Stomach (tissue), 9 donors: Measurements from ENCODE around the gene TBX4. TPM values are rescaled to one million over a fixed set of nuclear protein-coding genes. Genes with fewer than 3 reads are reported as not detected.
"Not testable (repeated sequence)": the region's sequence is repeated elsewhere in the genome, so short reads cannot be mapped to it uniquely, and the experiment has no call there.

Experiments used
- DNase-seq, 2 donors: peaks; one replicate each; pipeline versions ENCODE4 v3.0.0 to v3.0.0-alpha.2; 2013 to 2019
- H3K27ac ChIP-seq, 5 donors: fragments of 200-600 bp in 4 of 5; sonication (generic) in 4 of 5; one replicate each; pipeline ENCODE4 v1.5.1; 2013 to 2019; ENCODE audit warnings: mild to moderate bottlenecking in 1 of 5, moderate library complexity in 1 of 5
- H3K27me3 ChIP-seq, 3 donors: fragments of 200-600 bp; sonication (generic); one replicate each; pipeline ENCODE4 v1.5.1; 2017 to 2019; ENCODE audit warnings: mixed run types in 1 of 3
- H3K36me3 ChIP-seq, 4 donors: fragments of 200-600 bp; sonication (generic); 1 replicate in 3 of 4; 2 replicates in 1 of 4; pipeline ENCODE4 v1.5.1; 2016 to 2019
- H3K4me1 ChIP-seq, 4 donors: fragments of 200-600 bp; sonication (generic); one replicate each; pipeline ENCODE4 v1.5.1; 2016 to 2019
- H3K4me3 ChIP-seq, 4 donors: fragments of 200-600 bp; sonication (generic) in 3 of 4; one replicate each; pipeline ENCODE4 v1.5.1; 2016 to 2019; ENCODE audit warnings: mild to moderate bottlenecking in 1 of 4
- H3K9me3 ChIP-seq, 4 donors: fragments of 200-600 bp; sonication (generic); one replicate each; pipeline ENCODE4 v1.5.1; 2016 to 2019
- CTCF ChIP-seq, 7 experiments: fragments of 450-650 bp in 4 of 7; fragments of 200-600 bp in 3 of 7; sonication (generic) in 3 of 7; IDR thresholded peaks; one replicate each; pipeline ENCODE4 v1.5.1; 2016 to 2019; ENCODE audit warnings: antibody characterized with exemption in 7 of 7, control low read depth in 2 of 7, mild to moderate bottlenecking in 1 of 7
- EP300 ChIP-seq: sonication (generic); formaldehyde crosslinking; IDR thresholded peaks from one replicate; pipeline ENCODE4 v1.6.1; 2017; ENCODE audit warnings: antibody characterized with exemption
- POLR2A ChIP-seq, 4 donors: fragments of 450-650 bp; IDR thresholded peaks; one replicate each; pipeline ENCODE4 v1.6.1; 2016; ENCODE audit warnings: antibody characterized with exemption in 4 of 4, control low read depth in 2 of 4, mild to moderate bottlenecking in 1 of 4, moderate library complexity in 1 of 4
- POLR2AphosphoS5 ChIP-seq, 3 donors: sonication (generic); formaldehyde crosslinking; IDR thresholded peaks; one replicate each; pipeline ENCODE4 v1.6.1; 2016; ENCODE audit warnings: antibody characterized with exemption in 3 of 3
- WGBS, 5 donors: extraction: QIAGEN DNeasy Blood & Tissue Kit in 3 of 5; methylation state at CpG; one replicate each; pipeline versions ENCODE4 v1.1.5 to v1.1.7; 2013 to 2018; 5-methylcytosine and 5-hydroxymethylcytosine counted together
- intact Hi-C: fragments of 100-400 bp; cut with DNase I; formaldehyde crosslinking; loops from one replicate; pipeline ENCODE4 v1.15.1; 2023; ENCODE audit warnings: low total_unique reads
- polyA plus RNA-seq, 3 donors: library from polyadenylated mRNA; stranded (reverse); fragments of 200-250 nt; gene quantifications; one replicate each; pipeline ENCODE4 v1.2.3, GENCODE V29; 2013
- total RNA-seq, 5 donors: library from RNA; depleted of rRNA; stranded (reverse); fragments of >200 nt; gene quantifications; one replicate each; pipeline versions ENCODE4 v1.1.0 to v1.2.3, GENCODE V29; 2014 to 2016
- donor health status: healthy with polysubstance abuse.
- donor health status: Bipolar disorder and iron deficiency.
- donor health status: healthy.

Gene TBX4
- total and polyA plus RNA-seq, 8 donors: 0.08 to 0.73 TPM; not detected in 6

- 47 to 76% (median 61%) methylated on average over 1 of the region's 1 CpG for WGBS, 5 donors
- no peak overlapping the region for H3K27ac ChIP-seq
- no peak for TF ChIP-seq EP300
- TF ChIP-seq POLR2A (IDR thresholded peaks at IDR 0.05): no peak
- TF ChIP-seq CTCF (IDR thresholded peaks at IDR 0.05): no peak
- TF ChIP-seq POLR2AphosphoS5 (IDR thresholded peaks at IDR 0.05): no peak
- intact Hi-C loops: loop anchor here (10.0 kb wide), 1 partner anchor 126 kb away; no protein-coding TSS in a partner anchor
- H3K4me3 ChIP-seq: no peak overlapping the region
- peaks cover 0 to 27% (median 14%) of the 10 kb centered on the region in 3 donors for H3K27me3 ChIP-seq
- no peaks in the 10 kb centered on the region for H3K36me3 ChIP-seq
- H3K9me3 ChIP-seq: no peaks in the 10 kb centered on the region
- no peaks in the 10 kb centered on the region for H3K4me1 ChIP-seq
- no peak for DNase-seq
Measured at GRCh38 chr17:61429274-61429673, 22.9 kb upstream of the TBX4 start.

GRCh38 chr17:61429831-61430230 lies 22.4 kb upstream of the TBX4 start:
- DNase-seq, H3K4me1 ChIP-seq, H3K9me3 ChIP-seq, H3K27ac ChIP-seq, H3K36me3 ChIP-seq, H3K4me3 ChIP-seq: not testable (repeated sequence)
- intact Hi-C loops: loop anchor here (10.0 kb wide), 1 partner anchor 125 kb away; no protein-coding TSS in a partner anchor
- WGBS, 5 donors: 90 to 94% (median 93%) methylated on average over 6 of the region's 6 CpGs
- H3K27me3 ChIP-seq: peaks cover 0 to 21% (median 10%) of the 10 kb centered on the region in 3 donors

DNA sequence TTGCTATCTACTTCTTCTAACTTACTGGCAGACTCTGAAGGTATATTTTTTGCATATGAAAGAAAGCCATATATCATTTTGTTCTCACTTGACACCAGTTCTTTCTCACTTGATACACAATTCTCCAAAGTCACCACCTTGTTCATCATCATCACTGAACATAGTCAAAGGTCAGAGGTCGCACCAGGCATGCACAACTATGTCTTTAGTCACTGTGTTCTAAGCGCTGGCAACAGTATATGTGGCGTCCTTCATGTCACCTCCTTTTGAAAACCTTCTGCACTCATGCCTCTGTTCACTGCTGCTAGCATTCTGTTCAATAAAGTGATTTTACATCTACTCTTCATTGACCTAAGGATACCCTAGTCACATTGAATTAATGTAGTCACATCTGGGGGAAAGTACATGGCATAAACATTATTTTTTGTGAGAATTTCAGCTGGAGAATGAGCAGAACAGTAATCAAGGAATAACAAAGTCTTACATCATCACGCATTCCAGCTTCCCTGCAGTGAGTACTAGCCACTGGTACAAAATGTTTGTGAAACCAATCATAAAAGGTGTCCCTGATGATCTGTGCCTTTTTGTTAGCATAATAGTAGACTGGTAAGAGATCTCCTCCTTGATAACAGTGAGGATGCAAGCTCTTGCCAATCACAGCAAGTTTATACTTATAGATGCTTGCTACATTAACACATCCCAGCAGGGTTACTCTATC lies 20.5 kb upstream of the TBX4 start:
- Histone ChIP-seq H3K36me3 (no peaks in the 10 kb centered on the region), H3K27ac (no peak overlapping the region), H3K27me3 (peaks cover 0 to 2% (median 0%) of the 10 kb centered on the region in 3 donors), H3K9me3 (peaks cover 0 to 21% (median 11%) of the 10 kb centered on the region in 4 donors), H3K4me1 (no peaks in the 10 kb centered on the region), H3K4me3 (no peak overlapping the region)
- WGBS, 5 donors: 65 to 81% (median 72%) methylated on average over 4 of the region's 4 CpGs
- intact Hi-C loops: no loop called here
- DNase-seq: no peak
- TF ChIP-seq POLR2A (IDR thresholded peaks at IDR 0.05): no peak
- no peak for TF ChIP-seq CTCF (IDR thresholded peaks at IDR 0.05)
- no peak for TF ChIP-seq POLR2AphosphoS5 (IDR thresholded peaks at IDR 0.05)
- TF ChIP-seq EP300: no peak

- intact Hi-C loops: no loop called here
- Histone ChIP-seq H3K27ac (no peak overlapping the region), H3K9me3 (peaks cover 4 to 37% (median 21%) of the 10 kb centered on the region in 4 donors), H3K36me3 (no peaks in the 10 kb centered on the region), H3K4me3 (no peak overlapping the region), H3K4me1 (no peaks in the 10 kb centered on the region), H3K27me3 (peaks cover 0 to 24% (median 0%) of the 10 kb centered on the region in 3 donors)
- no peak for TF ChIP-seq POLR2AphosphoS5 (IDR thresholded peaks at IDR 0.05)
- TF ChIP-seq CTCF (IDR thresholded peaks at IDR 0.05): no peak
- TF ChIP-seq EP300: no peak
- TF ChIP-seq POLR2A (IDR thresholded peaks at IDR 0.05): no peak
- no peak for DNase-seq
Measured at GRCh38 chr17:61436273-61436672, 15.9 kb upstream of the TBX4 start.
